ENCODE measurements around the gene CD99L2. TPM values are rescaled to one million over a fixed set of nuclear protein-coding genes. Genes with fewer than 3 reads are reported as not detected.

CD99L2 gene
- total and polyA plus RNA-seq, 3 donors from 2014 or later: 35.4 to 56.6 (median 36.5) TPM

GRCh38 chrX:150765237-150765636 is 133.2 kb downstream of the CD99L2 start:
- TF ChIP-seq POLR2A (IDR thresholded peaks at IDR 0.05): no peak
- no peak for TF ChIP-seq CTCF (IDR thresholded peaks at IDR 0.05)
- H3K4me1 ChIP-seq: no peaks in the 10 kb centered on the region
- H3K9me3 ChIP-seq: no peaks in the 10 kb centered on the region
- no peak for DNase-seq
- no peak overlapping the region for H3K4me3 ChIP-seq
- H3K27me3 ChIP-seq: no peaks in the 10 kb centered on the region
- intact Hi-C loops (cut with DNase I; ENCODE audit: low total_unique reads): no loop called here
- no peak overlapping the region for H3K27ac ChIP-seq
- no peaks in the 10 kb centered on the region for H3K36me3 ChIP-seq (ENCODE audit: low read depth, missing control alignments)
- 82 to 86% methylated on average over 9 of the region's 9 CpGs for WGBS, 2 donors

GRCh38 chrX:150763810-150764209 is 134.7 kb downstream of the CD99L2 start:
- Histone ChIP-seq H3K4me3 (no peak overlapping the region), H3K4me1 (no peaks in the 10 kb centered on the region), H3K9me3 (no peaks in the 10 kb centered on the region), H3K36me3 (ENCODE audit: low read depth, missing control alignments) (no peaks in the 10 kb centered on the region), H3K27me3 (no peaks in the 10 kb centered on the region), H3K27ac (no peak overlapping the region)
- intact Hi-C loops (cut with DNase I; ENCODE audit: low total_unique reads): no loop called here
- no peak for DNase-seq
- TF ChIP-seq CTCF (IDR thresholded peaks at IDR 0.05): no peak
- TF ChIP-seq POLR2A (IDR thresholded peaks at IDR 0.05): no peak
- WGBS, 2 donors: 77 to 92% methylated on average over 7 to 9 of the region's 9 CpGs

GRCh38 chrX:150763303-150763797 is 135.1 kb downstream of the CD99L2 start:
- Histone ChIP-seq H3K27ac (no peak overlapping the region), H3K9me3 (no peaks in the 10 kb centered on the region), H3K4me1 (no peaks in the 10 kb centered on the region), H3K27me3 (no peaks in the 10 kb centered on the region), H3K4me3 (no peak overlapping the region), H3K36me3 (ENCODE audit: low read depth, missing control alignments) (no peaks in the 10 kb centered on the region)
- DNase-seq: no peak
- intact Hi-C loops (cut with DNase I; ENCODE audit: low total_unique reads): no loop called here
- TF ChIP-seq POLR2A (IDR thresholded peaks at IDR 0.05) (no peak), CTCF (IDR thresholded peaks at IDR 0.05) (no peak)
- WGBS, 2 donors: 77 to 89% methylated on average over 8 to 12 of the region's 13 CpGs

- TF ChIP-seq POLR2A (IDR thresholded peaks at IDR 0.05): no peak
- no peak for TF ChIP-seq CTCF (IDR thresholded peaks at IDR 0.05)
- 92 to 95% methylated on average over 3 to 26 of the region's 36 CpGs for WGBS, 2 donors
- intact Hi-C loops (cut with DNase I; ENCODE audit: low total_unique reads): no loop called here
- DNase-seq: no peak
- Histone ChIP-seq H3K27ac (no peak overlapping the region), H3K9me3 (no peaks in the 10 kb centered on the region), H3K36me3 (ENCODE audit: low read depth, missing control alignments) (no peaks in the 10 kb centered on the region), H3K4me1 (no peaks in the 10 kb centered on the region), H3K27me3 (no peaks in the 10 kb centered on the region), H3K4me3 (no peak overlapping the region)
Observed at GRCh38 chrX:150762258-150763165, 136.0 kb downstream of the CD99L2 start.
